KMS-11 (cell line): Measurements from ENCODE around the gene CACNB2.

ENCODE experiments used
- H2AFZ ChIP-seq: fragments of 200-600 bp; sonication (generic); 2 replicates; pipeline ENCODE4 v1.6.1; 2016; ENCODE audit warnings: antibody characterized with exemption, mixed run types, low read depth
- H3K27ac ChIP-seq: fragments of 200-600 bp; sonication (generic); 2 replicates; pipeline ENCODE4 v1.6.1; 2016; ENCODE audit warnings: mild to moderate bottlenecking, mixed run types
- H3K27me3 ChIP-seq: fragments of 200-600 bp; sonication (generic); 2 replicates; pipeline ENCODE4 v1.6.1; 2017; ENCODE audit warnings: mild to moderate bottlenecking, low read depth, mixed run types, moderate library complexity; ENCODE audit not compliant: insufficient read depth
- H3K36me3 ChIP-seq: fragments of 200-600 bp; sonication (generic); 2 replicates; pipeline ENCODE4 v1.6.1; 2017; ENCODE audit warnings: mild to moderate bottlenecking, mixed run types; ENCODE audit not compliant: insufficient read depth
- H3K4me1 ChIP-seq: fragments of 200-600 bp; sonication (generic); 2 replicates; pipeline ENCODE4 v1.6.1; 2016; ENCODE audit warnings: mild to moderate bottlenecking, low read depth, mixed run types; ENCODE audit not compliant: poor library complexity, severe bottlenecking
- H3K4me2 ChIP-seq: fragments of 200-600 bp; sonication (generic); 2 replicates; pipeline ENCODE4 v1.7.0; 2016; ENCODE audit warnings: mild to moderate bottlenecking, mixed run types
- H3K4me3 ChIP-seq: fragments of 200-600 bp; sonication (generic); IDR thresholded peaks from 2 replicates; pipeline ENCODE4 v1.6.1; 2017; ENCODE audit warnings: low read depth, low read length, mixed read lengths; ENCODE audit not compliant: insufficient read depth
- H3K79me2 ChIP-seq: fragments of 200-600 bp; sonication (generic); 2 replicates; pipeline ENCODE4 v1.6.1; 2016; ENCODE audit warnings: low read depth, mixed run types; ENCODE audit not compliant: insufficient read depth
- H3K9ac ChIP-seq: fragments of 200-600 bp; sonication (generic); 2 replicates; pipeline ENCODE4 v1.6.1; 2016; ENCODE audit warnings: mild to moderate bottlenecking, mixed run types
- H4K20me1 ChIP-seq: fragments of 200-600 bp; sonication (generic); 2 replicates; pipeline ENCODE4 v1.6.1; 2016; ENCODE audit warnings: mild to moderate bottlenecking, mixed run types; ENCODE audit not compliant: insufficient read depth
- TF ChIP-seq, protein P1 (sequence below): fragments of 200-600 bp; sonication (generic); conservative IDR thresholded peaks from 2 replicates; pipeline ENCODE4 v1.6.1; 2017; ENCODE audit warnings: low read depth, mild to moderate bottlenecking, antibody characterized with exemption, low read length, moderate library complexity, mixed read lengths

The CACNB2 gene

DNA sequence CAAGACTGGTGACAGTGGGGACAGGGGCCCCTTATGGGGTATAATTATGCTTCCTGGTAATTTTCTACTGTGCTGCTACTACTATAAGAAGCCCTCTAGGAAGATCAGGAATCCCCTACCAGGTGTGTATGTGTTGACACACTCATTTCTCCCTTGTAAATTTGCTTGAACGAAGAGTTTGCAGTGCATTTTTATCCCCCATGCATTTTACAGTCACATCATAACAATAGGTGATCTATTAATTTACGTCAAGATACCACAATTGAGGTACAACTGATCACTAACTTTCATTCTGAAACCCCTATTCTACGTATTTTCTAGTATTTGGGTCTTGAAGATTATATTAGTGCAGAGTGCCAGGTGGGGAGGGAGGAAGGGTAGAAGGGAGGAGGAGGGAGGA, 258.9 kb downstream of the CACNB2 start:
- H3K4me1 ChIP-seq, result no peaks in the 10 kb centered on the region
- H3K36me3 ChIP-seq, result no peaks in the 10 kb centered on the region
- H3K4me3 ChIP-seq, result no peak overlapping the region
- H4K20me1 ChIP-seq, result no peaks in the 10 kb centered on the region
- no peaks in the 10 kb centered on the region for H3K79me2 ChIP-seq
- H3K9ac ChIP-seq, result no peak overlapping the region
- H2AFZ ChIP-seq, result no peak overlapping the region
- no peak overlapping the region for H3K27ac ChIP-seq
- H3K27me3 ChIP-seq, result no peaks in the 10 kb centered on the region
- TF ChIP-seq, protein P1, sequence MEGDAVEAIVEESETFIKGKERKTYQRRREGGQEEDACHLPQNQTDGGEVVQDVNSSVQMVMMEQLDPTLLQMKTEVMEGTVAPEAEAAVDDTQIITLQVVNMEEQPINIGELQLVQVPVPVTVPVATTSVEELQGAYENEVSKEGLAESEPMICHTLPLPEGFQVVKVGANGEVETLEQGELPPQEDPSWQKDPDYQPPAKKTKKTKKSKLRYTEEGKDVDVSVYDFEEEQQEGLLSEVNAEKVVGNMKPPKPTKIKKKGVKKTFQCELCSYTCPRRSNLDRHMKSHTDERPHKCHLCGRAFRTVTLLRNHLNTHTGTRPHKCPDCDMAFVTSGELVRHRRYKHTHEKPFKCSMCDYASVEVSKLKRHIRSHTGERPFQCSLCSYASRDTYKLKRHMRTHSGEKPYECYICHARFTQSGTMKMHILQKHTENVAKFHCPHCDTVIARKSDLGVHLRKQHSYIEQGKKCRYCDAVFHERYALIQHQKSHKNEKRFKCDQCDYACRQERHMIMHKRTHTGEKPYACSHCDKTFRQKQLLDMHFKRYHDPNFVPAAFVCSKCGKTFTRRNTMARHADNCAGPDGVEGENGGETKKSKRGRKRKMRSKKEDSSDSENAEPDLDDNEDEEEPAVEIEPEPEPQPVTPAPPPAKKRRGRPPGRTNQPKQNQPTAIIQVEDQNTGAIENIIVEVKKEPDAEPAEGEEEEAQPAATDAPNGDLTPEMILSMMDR, result no peak
- H3K4me2 ChIP-seq, result no peak overlapping the region

DNA sequence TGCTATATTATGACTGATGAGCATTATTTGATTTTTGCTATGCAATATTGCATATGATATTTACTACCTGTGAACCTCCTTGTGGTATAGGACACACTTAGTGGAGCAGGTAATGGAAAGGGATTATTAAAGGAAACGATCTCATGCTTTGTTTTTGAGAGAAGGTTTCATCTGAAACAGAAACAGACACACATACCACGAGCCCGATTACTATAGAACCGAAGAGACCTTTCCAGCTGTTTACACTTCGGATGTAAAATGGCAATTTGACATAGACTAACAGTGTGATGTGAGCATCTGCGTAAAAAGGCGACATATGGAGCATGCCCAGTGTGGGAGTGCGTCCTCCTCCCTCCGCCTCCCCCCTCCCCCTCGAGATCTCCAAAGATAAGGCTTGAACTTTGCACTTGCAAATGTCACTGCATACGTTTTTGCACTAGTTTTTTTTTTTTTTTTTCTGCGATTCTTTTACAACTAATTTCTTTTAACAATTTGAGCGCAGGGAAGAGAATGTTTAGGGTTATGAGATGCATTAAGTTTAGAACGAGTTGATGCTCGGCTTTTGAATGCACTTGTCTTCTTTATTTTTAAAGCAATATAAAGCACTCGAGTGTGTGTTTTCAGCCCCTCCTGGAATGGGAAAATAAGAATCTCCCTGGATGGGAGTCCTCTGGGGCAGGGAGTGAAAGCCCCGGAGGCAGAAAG, 260.1 kb downstream of the CACNB2 start:
- peak overlapping the region; percentile 48; the same call in 1 of the 2 replicates for H3K4me2 ChIP-seq
- TF ChIP-seq, protein P1, result no peak
- H3K9ac ChIP-seq, result no peak overlapping the region
- H4K20me1 ChIP-seq, result no peaks in the 10 kb centered on the region
- H3K27me3 ChIP-seq, result no peaks in the 10 kb centered on the region
- H3K4me1 ChIP-seq, result no peaks in the 10 kb centered on the region
- no peaks in the 10 kb centered on the region for H3K36me3 ChIP-seq
- no peak overlapping the region for H3K27ac ChIP-seq
- peak overlapping the region; percentile 60 for H2AFZ ChIP-seq
- H3K4me3 ChIP-seq, result no peak overlapping the region
- H3K79me2 ChIP-seq, result no peaks in the 10 kb centered on the region

DNA sequence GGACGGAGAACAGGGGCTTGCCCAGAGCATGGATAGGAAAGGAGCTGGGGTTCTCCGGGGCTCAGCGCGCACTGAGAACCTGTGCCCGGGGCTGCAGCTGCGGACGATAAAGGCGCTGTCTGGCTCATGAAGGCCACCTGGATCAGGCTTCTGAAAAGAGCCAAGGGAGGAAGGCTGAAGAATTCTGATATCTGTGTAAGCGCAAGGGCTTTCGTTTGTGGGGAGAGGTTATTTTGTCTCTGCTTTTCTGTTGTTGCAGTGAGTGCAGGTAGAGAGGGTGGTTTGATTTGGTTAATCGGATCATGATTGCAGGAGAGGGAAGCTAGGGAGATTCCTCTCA, 260.7 kb downstream of the CACNB2 start:
- H3K4me2 ChIP-seq, result peak overlapping the region; percentile 48; the same call in 1 of the 2 replicates
- H3K4me3 ChIP-seq, result no peak overlapping the region

GRCh38 chr10:18401416-18402195, 261.4 kb downstream of the CACNB2 start:
- TF ChIP-seq, protein P1, result no peak
- Histone ChIP-seq H3K79me2 (no peaks in the 10 kb centered on the region), H2AFZ (0 out of 2 replicates have a peak overlapping the region, but pooled peaks have one; percentile 60), H3K4me3 (no peak overlapping the region), H3K27me3 (no peaks in the 10 kb centered on the region), H3K36me3 (no peaks in the 10 kb centered on the region), H3K4me2 (peak overlapping the region; percentile 48; the same call in 1 of the 2 replicates), H3K27ac (no peak overlapping the region), H3K9ac (no peak overlapping the region), H4K20me1 (no peaks in the 10 kb centered on the region), H3K4me1 (no peaks in the 10 kb centered on the region)

More for the DNA sequence above, 260.7 kb downstream of the CACNB2 start:
- H2AFZ ChIP-seq, result peak overlapping the region; percentile 60
- TF ChIP-seq, protein P1, result no peak
- H3K4me1 ChIP-seq, result no peaks in the 10 kb centered on the region
- H3K27ac ChIP-seq, result no peak overlapping the region
- no peak overlapping the region for H3K9ac ChIP-seq
- H3K79me2 ChIP-seq, result no peaks in the 10 kb centered on the region
- H4K20me1 ChIP-seq, result no peaks in the 10 kb centered on the region
- H3K27me3 ChIP-seq, result no peaks in the 10 kb centered on the region
- no peaks in the 10 kb centered on the region for H3K36me3 ChIP-seq
